OCI-LY1 (cell line): ENCODE results near the gene RAPGEF2.

Source experiments
- H2AFZ ChIP-seq: fragments of 200-600 bp; sonication (generic), shearing (Covaris generic); 2 replicates; pipeline ENCODE4 v1.6.0; 2014; ENCODE audit warnings: antibody characterized with exemption, mild to moderate bottlenecking, low read length
- H3F3A ChIP-seq: fragments of 200-600 bp; sonication (generic), shearing (Covaris generic); 2 replicates; pipeline ENCODE4 v1.6.0; 2014; ENCODE audit warnings: mild to moderate bottlenecking, antibody characterized with exemption, low read length, moderate library complexity; ENCODE audit not compliant: insufficient read depth
- H3K27ac ChIP-seq: fragments of 200-600 bp; sonication (generic); 2 replicates; pipeline ENCODE4 v1.5.1; 2014; ENCODE audit warnings: low read length, mixed run types, mild to moderate bottlenecking, low read depth; ENCODE audit not compliant: poor library complexity, severe bottlenecking
- H3K27me3 ChIP-seq: fragments of 200-600 bp; sonication (generic); 2 replicates; pipeline ENCODE4 v1.6.0; 2014; ENCODE audit warnings: antibody characterized with exemption, mild to moderate bottlenecking, low read length, moderate library complexity; ENCODE audit not compliant: insufficient read depth
- H3K36me3 ChIP-seq: fragments of 200-600 bp; sonication (generic); 2 replicates; pipeline ENCODE4 v1.6.1; 2014; ENCODE audit warnings: mild to moderate bottlenecking, antibody characterized with exemption, low read length, moderate library complexity, mixed read lengths; ENCODE audit not compliant: insufficient read depth
- H3K4me1 ChIP-seq: fragments of 200-600 bp; sonication (generic); 2 replicates; pipeline ENCODE4 v1.5.1; 2014; ENCODE audit warnings: mild to moderate bottlenecking, low read length, moderate library complexity; ENCODE audit not compliant: insufficient read depth, severe bottlenecking
- H3K4me2 ChIP-seq: fragments of 200-600 bp; sonication (generic), shearing (Covaris generic); 2 replicates; pipeline ENCODE4 v1.6.1; 2014; ENCODE audit warnings: low read length
- H3K4me3 ChIP-seq: fragments of 200-600 bp; sonication (generic); 2 replicates; pipeline ENCODE4 v1.5.1; 2014; ENCODE audit warnings: low read length, low read depth, mild to moderate bottlenecking, mixed read lengths; ENCODE audit not compliant: poor library complexity, severe bottlenecking
- H3K79me2 ChIP-seq: fragments of 200-600 bp; shearing (Covaris generic); 2 replicates; pipeline ENCODE4 v1.6.1; 2016; ENCODE audit warnings: mixed run types, low read length, mixed read lengths; ENCODE audit not compliant: insufficient read depth
- H3K9ac ChIP-seq: fragments of 200-600 bp; sonication (generic), shearing (Covaris generic); 2 replicates; pipeline ENCODE4 v1.6.1; 2014; ENCODE audit warnings: mild to moderate bottlenecking, low read length, mixed read lengths
- H3K9me2 ChIP-seq: fragments of 200-600 bp; sonication (generic), shearing (Covaris generic); 2 replicates; pipeline ENCODE4 v1.6.1; 2014; ENCODE audit warnings: low read depth, mild to moderate bottlenecking, low read length, mixed read lengths
- H3K9me3 ChIP-seq: fragments of 200-600 bp; shearing (Covaris generic); 2 replicates; pipeline ENCODE4 v1.6.1; 2014; ENCODE audit warnings: low read length, mixed read lengths
- H4K20me1 ChIP-seq: fragments of 200-600 bp; sonication (generic), shearing (Covaris generic); 2 replicates; pipeline ENCODE4 v1.6.0; 2016; ENCODE audit warnings: mild to moderate bottlenecking, low read length; ENCODE audit not compliant: insufficient read depth
- CTCF ChIP-seq: fragments of 200-600 bp; sonication (generic), shearing (Covaris generic); IDR thresholded peaks from 2 replicates; pipeline ENCODE4 v1.5.1; 2017; ENCODE audit warnings: mild to moderate bottlenecking, antibody characterized with exemption, low read length, moderate library complexity, mixed read lengths
- EZH2 ChIP-seq: fragments of 200-600 bp; sonication (generic), shearing (Covaris generic); IDR thresholded peaks from 2 replicates; pipeline ENCODE4 v1.8.0; 2017; ENCODE audit warnings: borderline replicate concordance, mixed run types, mild to moderate bottlenecking, antibody characterized with exemption, low read length, moderate library complexity, mixed read lengths

The RAPGEF2 gene

GRCh38 chr4:159303435-159303834 is 200.6 kb downstream of the RAPGEF2 start:
- no peak overlapping the region for H3K4me2 ChIP-seq
- H3K9me2 ChIP-seq, result no peaks in the 10 kb centered on the region
- H2AFZ ChIP-seq, result no peak overlapping the region
- H3K4me1 ChIP-seq, result no peaks in the 10 kb centered on the region
- H3K9me3 ChIP-seq, result no peaks in the 10 kb centered on the region
- H3K27ac ChIP-seq, result no peak overlapping the region
- no peaks in the 10 kb centered on the region for H3K27me3 ChIP-seq
- no peak overlapping the region for H3K9ac ChIP-seq
- H3K79me2 ChIP-seq, result no peaks in the 10 kb centered on the region
- H3K4me3 ChIP-seq, result no peak overlapping the region
- no peaks in the 10 kb centered on the region for H3F3A ChIP-seq
- TF ChIP-seq CTCF (no peak), EZH2 (no peak)
- H3K36me3 ChIP-seq, result no peaks in the 10 kb centered on the region
- no peaks in the 10 kb centered on the region for H4K20me1 ChIP-seq

GRCh38 chr4:159305129-159305528 is 202.2 kb downstream of the RAPGEF2 start:
- H3K4me1 ChIP-seq, result no peaks in the 10 kb centered on the region
- H3K27ac ChIP-seq, result no peak overlapping the region
- no peak overlapping the region for H3K4me3 ChIP-seq
- H3F3A ChIP-seq, result no peaks in the 10 kb centered on the region
- H3K9me2 ChIP-seq, result no peaks in the 10 kb centered on the region
- TF ChIP-seq CTCF (no peak), EZH2 (no peak)
- H3K36me3 ChIP-seq, result no peaks in the 10 kb centered on the region
- no peaks in the 10 kb centered on the region for H4K20me1 ChIP-seq
- H3K4me2 ChIP-seq, result no peak overlapping the region
- no peaks in the 10 kb centered on the region for H3K9me3 ChIP-seq
- H3K79me2 ChIP-seq, result no peaks in the 10 kb centered on the region
- H2AFZ ChIP-seq, result no peak overlapping the region
- H3K27me3 ChIP-seq, result no peaks in the 10 kb centered on the region
- H3K9ac ChIP-seq, result no peak overlapping the region

- no peaks in the 10 kb centered on the region for H3K36me3 ChIP-seq
- no peaks in the 10 kb centered on the region for H4K20me1 ChIP-seq
- TF ChIP-seq CTCF (no peak), EZH2 (no peak)
- H3K9me2 ChIP-seq, result no peaks in the 10 kb centered on the region
- no peak overlapping the region for H3K27ac ChIP-seq
- H3F3A ChIP-seq, result no peaks in the 10 kb centered on the region
- H2AFZ ChIP-seq, result no peak overlapping the region
- no peaks in the 10 kb centered on the region for H3K9me3 ChIP-seq
- H3K79me2 ChIP-seq, result no peaks in the 10 kb centered on the region
- no peaks in the 10 kb centered on the region for H3K4me1 ChIP-seq
- H3K4me3 ChIP-seq, result no peak overlapping the region
- no peak overlapping the region for H3K4me2 ChIP-seq
- no peak overlapping the region for H3K9ac ChIP-seq
- no peaks in the 10 kb centered on the region for H3K27me3 ChIP-seq
These were observed 205.1 kb downstream of the RAPGEF2 start for GRCh38 chr4:159307929-159308328.
